ENCODE measurements around the gene RTRAF. TPM values are rescaled to one million over a fixed set of nuclear protein-coding genes. Genes with fewer than 3 reads are reported as not detected.

RTRAF gene
- total RNA-seq, 3 donors from 2014 or later (not counting 1 experiment from before 2014, with no cell fraction given), result 84.3 to 96.5 (median 92.7) TPM

GRCh38 chr14:52048116-52048515 lies 58.8 kb downstream of the RTRAF start:
- Histone ChIP-seq H3K9me3 (ENCODE audit: control insufficient read depth, insufficient read depth, low read length) (no peaks in the 10 kb centered on the region), H3K27ac (ENCODE audit: low read length) (no peak overlapping the region), H3K36me3 (ENCODE audit: control insufficient read depth, insufficient read depth, low read length) (no peaks in the 10 kb centered on the region), H3K27me3 (ENCODE audit: control insufficient read depth, insufficient read depth, low read length) (no peaks in the 10 kb centered on the region), H3K4me1 (ENCODE audit: control insufficient read depth, insufficient read depth, low read length) (no peaks in the 10 kb centered on the region), H3K4me3 (ENCODE audit: low read length) (no peak overlapping the region)
- no peak for TF ChIP-seq CTCF (IDR thresholded peaks at IDR 0.05)
- H3K36me3 Mint-ChIP-seq, result no peaks in the 10 kb centered on the region
- intact Hi-C loops (cut with micrococcal nuclease), result no loop called here
- ATAC-seq (no peak), DNase-seq (no peak)
- 91% methylated on average over 10 of the region's 10 CpGs for WGBS (ENCODE audit: insufficient coverage)
- no peak overlapping the region for H3K27ac Mint-ChIP-seq
- H3K9me3 Mint-ChIP-seq, result no peaks in the 10 kb centered on the region
- H3K4me1 Mint-ChIP-seq, result peaks cover 5 to 16% of the 10 kb centered on the region in 2 donors
- no peak overlapping the region for H3K4me3 Mint-ChIP-seq
- H3K27me3 Mint-ChIP-seq (ENCODE audit: low read depth in 2 of 2), result peaks cover 9 to 20% of the 10 kb centered on the region in 2 donors

- 69% methylated on average over 3 of the region's 3 CpGs for WGBS (ENCODE audit: insufficient coverage)
- Mint-ChIP-seq H3K27ac (no peak overlapping the region), H3K27me3 (ENCODE audit: low read depth in 2 of 2) (peaks cover 8 to 22% of the 10 kb centered on the region in 2 donors), H3K4me3 (no peak overlapping the region), H3K4me1 (peaks cover 3 to 10% of the 10 kb centered on the region in 2 donors), H3K36me3 (no peaks in the 10 kb centered on the region), H3K9me3 (no peaks in the 10 kb centered on the region)
- Histone ChIP-seq H3K4me3 (ENCODE audit: low read length) (no peak overlapping the region), H3K4me1 (ENCODE audit: control insufficient read depth, insufficient read depth, low read length) (no peaks in the 10 kb centered on the region), H3K36me3 (ENCODE audit: control insufficient read depth, insufficient read depth, low read length) (no peaks in the 10 kb centered on the region), H3K27ac (ENCODE audit: low read length) (no peak overlapping the region), H3K9me3 (ENCODE audit: control insufficient read depth, insufficient read depth, low read length) (no peaks in the 10 kb centered on the region), H3K27me3 (ENCODE audit: control insufficient read depth, insufficient read depth, low read length) (no peaks in the 10 kb centered on the region)
- intact Hi-C loops (cut with micrococcal nuclease), result no loop called here
- DNase-seq (no peak), ATAC-seq (no peak)
- TF ChIP-seq CTCF (IDR thresholded peaks at IDR 0.05), result no peak
Measured at GRCh38 chr14:52048641-52049204, 59.4 kb downstream of the RTRAF start.

GRCh38 chr14:52049271-52049670 lies 59.9 kb downstream of the RTRAF start:
- intact Hi-C loops (cut with micrococcal nuclease), result no loop called here
- 93% methylated on average over 4 of the region's 5 CpGs for WGBS (ENCODE audit: insufficient coverage)
- ATAC-seq, result no peak

More at GRCh38 chr14:52049271-52049670, 59.9 kb downstream of the RTRAF start:
- Histone ChIP-seq H3K4me1 (ENCODE audit: control insufficient read depth, insufficient read depth, low read length) (no peaks in the 10 kb centered on the region), H3K27me3 (ENCODE audit: control insufficient read depth, insufficient read depth, low read length) (no peaks in the 10 kb centered on the region), H3K9me3 (ENCODE audit: control insufficient read depth, insufficient read depth, low read length) (no peaks in the 10 kb centered on the region), H3K27ac (ENCODE audit: low read length) (no peak overlapping the region), H3K36me3 (ENCODE audit: control insufficient read depth, insufficient read depth, low read length) (no peaks in the 10 kb centered on the region), H3K4me3 (ENCODE audit: low read length) (no peak overlapping the region)
- Mint-ChIP-seq H3K36me3 (no peaks in the 10 kb centered on the region), H3K4me1 (peaks cover 0 to 8% of the 10 kb centered on the region in 2 donors), H3K4me3 (no peak overlapping the region), H3K9me3 (no peaks in the 10 kb centered on the region), H3K27me3 (ENCODE audit: low read depth in 2 of 2) (peaks cover 6 to 22% of the 10 kb centered on the region in 2 donors), H3K27ac (no peak overlapping the region)
- TF ChIP-seq CTCF (IDR thresholded peaks at IDR 0.05), result no peak
- no peak for DNase-seq

All from natural killer cell (primary cell).